WTC11 (cell line): ENCODE results near the gene SPAG4. TPM values are rescaled to one million over a fixed set of nuclear protein-coding genes. Genes with fewer than 3 reads are reported as not detected.

Experiments used
- ESRRA ChIP-seq: sonication (generic); formaldehyde crosslinking; IDR thresholded peaks from 2 replicates; pipeline ENCODE4 v1.8.1; 2022; ENCODE audit warnings: mild to moderate bottlenecking, missing genetic modification reagents, borderline replicate concordance
- HMGA2 ChIP-seq: fragments of 250-450 bp; sonication (Bioruptor Pico); IDR thresholded peaks from 2 replicates; pipeline ENCODE4 v1.4.0; 2021; ENCODE audit warnings: mild to moderate bottlenecking, moderate library complexity
- PRRX2 ChIP-seq: fragments of 250-450 bp; sonication (Bioruptor Pico); IDR thresholded peaks from 2 replicates; pipeline ENCODE4 v1.8.0; 2021; ENCODE audit warnings: mild to moderate bottlenecking
- SMAD4 ChIP-seq: sonication (generic); formaldehyde crosslinking; IDR thresholded peaks from 2 replicates; pipeline ENCODE4 v1.8.0; 2022; ENCODE audit warnings: mild to moderate bottlenecking, missing genetic modification reagents
- TP53 ChIP-seq: sonication (generic); formaldehyde crosslinking; IDR thresholded peaks from 2 replicates; pipeline ENCODE4 v1.8.1; 2023; ENCODE audit warnings: mild to moderate bottlenecking, missing genetic modification reagents
- ZNF121 ChIP-seq: sonication (generic); formaldehyde crosslinking; IDR thresholded peaks from 2 replicates; pipeline ENCODE4 v1.8.0; 2023; ENCODE audit warnings: missing genetic modification reagents
- ZNF219 ChIP-seq: sonication (generic); formaldehyde crosslinking; IDR thresholded peaks from 2 replicates; pipeline ENCODE4 v1.8.0; 2023; ENCODE audit warnings: missing genetic modification reagents, mild to moderate bottlenecking, borderline replicate concordance
- ZNF671 ChIP-seq: fragments of 250-450 bp; sonication (Bioruptor Pico); IDR thresholded peaks from 2 replicates; pipeline ENCODE4 v1.8.0; 2021; ENCODE audit warnings: mild to moderate bottlenecking
- total RNA-seq: library from RNA; stranded (reverse); gene quantifications from 3 replicates; pipeline ENCODE4 v1.2.3, GENCODE V29; 2021
- TF ChIP-seq, protein P1 (sequence below): fragments of 250-450 bp; sonication (Bioruptor Pico); IDR thresholded peaks from 2 replicates; pipeline ENCODE4 v1.9.0; 2021; ENCODE audit warnings: mild to moderate bottlenecking
- TF ChIP-seq, protein P2 (sequence below): sonication (generic); formaldehyde crosslinking; IDR thresholded peaks from 2 replicates; pipeline ENCODE4 v1.8.1; 2022; ENCODE audit warnings: mild to moderate bottlenecking, missing genetic modification reagents, moderate library complexity, borderline replicate concordance
- TF ChIP-seq, protein P3 (sequence below): sonication (generic); formaldehyde crosslinking; IDR thresholded peaks from 2 replicates; pipeline ENCODE4 v1.8.1; 2023; ENCODE audit warnings: mild to moderate bottlenecking, missing genetic modification reagents, moderate library complexity
- TF ChIP-seq, protein P4 (sequence below): sonication (generic); formaldehyde crosslinking; IDR thresholded peaks from 2 replicates; pipeline ENCODE4 v1.8.0; 2023; ENCODE audit warnings: missing genetic modification reagents, mild to moderate bottlenecking, borderline replicate concordance
- TF ChIP-seq, protein P5 (sequence below): sonication (generic); formaldehyde crosslinking; IDR thresholded peaks from 2 replicates; pipeline ENCODE4 v1.8.1; 2023; ENCODE audit warnings: mild to moderate bottlenecking, moderate library complexity, missing genetic modification reagents
- TF ChIP-seq, protein P6 (sequence below): sonication (generic); formaldehyde crosslinking; IDR thresholded peaks from 2 replicates; pipeline ENCODE4 v1.8.0; 2022; ENCODE audit warnings: missing genetic modification reagents
- TF ChIP-seq, protein P7 (sequence below): fragments of 200-600 bp; IDR thresholded peaks from 2 replicates; pipeline ENCODE4 v1.8.0; 2022; ENCODE audit warnings: antibody characterized with exemption
- TF ChIP-seq, protein P8 (sequence below): sonication (generic); formaldehyde crosslinking; conservative IDR thresholded peaks from 2 replicates; pipeline ENCODE4 v1.8.1; 2022; ENCODE audit warnings: mild to moderate bottlenecking, missing genetic modification reagents

SPAG4 gene
- total RNA-seq, 1 experiment from 2014 or later, result 3.5 TPM

DNA sequence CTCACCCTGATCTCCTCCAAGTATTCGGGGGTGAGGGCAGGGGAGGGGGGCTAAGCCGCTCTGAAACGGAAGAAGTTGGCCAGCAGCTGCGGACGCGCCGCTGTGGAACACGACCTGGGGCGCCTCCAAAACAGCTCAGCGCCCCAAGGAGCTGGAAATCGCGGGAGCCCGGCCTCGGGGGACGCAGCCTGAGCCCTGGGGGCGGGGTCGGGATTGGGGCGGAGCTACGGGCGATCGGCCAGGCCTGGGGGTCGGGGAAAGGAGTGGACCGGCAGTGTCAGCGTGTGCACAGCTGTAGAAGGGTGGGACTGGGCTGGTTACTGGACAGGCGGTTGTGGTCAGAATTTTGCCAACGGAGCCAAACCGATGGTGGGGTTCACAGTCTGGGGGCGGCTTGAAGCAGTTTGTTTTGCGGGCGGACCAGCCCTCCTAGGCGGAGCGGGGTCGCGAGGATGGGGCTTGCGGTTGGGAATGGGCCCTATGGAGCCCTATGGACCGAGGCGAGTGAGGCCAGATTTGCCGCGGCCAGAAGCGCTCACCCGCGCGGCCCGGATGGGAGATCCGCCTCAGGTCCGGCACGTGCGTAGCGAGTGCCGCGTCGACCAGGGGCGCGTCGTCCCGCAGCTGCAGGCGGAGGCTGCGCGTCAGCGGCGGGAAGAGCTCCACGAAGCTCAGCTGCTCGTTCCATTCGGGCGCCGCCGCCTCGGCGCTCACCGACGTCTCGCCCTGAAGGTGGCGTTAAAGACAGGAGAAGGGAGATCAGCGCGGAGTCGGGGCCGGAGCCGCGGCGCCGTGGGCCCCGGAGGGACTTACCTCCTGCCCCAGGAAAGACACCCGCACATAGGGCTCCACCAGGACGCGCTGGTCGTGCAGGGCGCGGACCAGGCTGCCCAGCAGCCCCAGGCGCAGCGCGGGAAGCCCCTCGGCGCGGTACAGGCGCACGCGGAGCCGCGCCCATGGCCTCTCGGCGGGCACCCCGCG, 14.3 kb upstream of the SPAG4 start (continued):
- TF ChIP-seq ZNF121 (CRISPR knock-in tag) (peak; percentile 88; the same call in 1 of the 2 replicates), SMAD4 (CRISPR knock-in tag) (peak; percentile 97), TP53 (CRISPR knock-in tag) (peak; percentile 97), ESRRA (CRISPR knock-in tag) (peak; percentile 99), PRRX2 (CRISPR knock-in tag) (no peak), ZNF671 (CRISPR knock-in tag) (no peak), HMGA2 (CRISPR knock-in tag) (no peak), ZNF219 (CRISPR knock-in tag) (peak; percentile 97)
- TF ChIP-seq, protein P1, sequence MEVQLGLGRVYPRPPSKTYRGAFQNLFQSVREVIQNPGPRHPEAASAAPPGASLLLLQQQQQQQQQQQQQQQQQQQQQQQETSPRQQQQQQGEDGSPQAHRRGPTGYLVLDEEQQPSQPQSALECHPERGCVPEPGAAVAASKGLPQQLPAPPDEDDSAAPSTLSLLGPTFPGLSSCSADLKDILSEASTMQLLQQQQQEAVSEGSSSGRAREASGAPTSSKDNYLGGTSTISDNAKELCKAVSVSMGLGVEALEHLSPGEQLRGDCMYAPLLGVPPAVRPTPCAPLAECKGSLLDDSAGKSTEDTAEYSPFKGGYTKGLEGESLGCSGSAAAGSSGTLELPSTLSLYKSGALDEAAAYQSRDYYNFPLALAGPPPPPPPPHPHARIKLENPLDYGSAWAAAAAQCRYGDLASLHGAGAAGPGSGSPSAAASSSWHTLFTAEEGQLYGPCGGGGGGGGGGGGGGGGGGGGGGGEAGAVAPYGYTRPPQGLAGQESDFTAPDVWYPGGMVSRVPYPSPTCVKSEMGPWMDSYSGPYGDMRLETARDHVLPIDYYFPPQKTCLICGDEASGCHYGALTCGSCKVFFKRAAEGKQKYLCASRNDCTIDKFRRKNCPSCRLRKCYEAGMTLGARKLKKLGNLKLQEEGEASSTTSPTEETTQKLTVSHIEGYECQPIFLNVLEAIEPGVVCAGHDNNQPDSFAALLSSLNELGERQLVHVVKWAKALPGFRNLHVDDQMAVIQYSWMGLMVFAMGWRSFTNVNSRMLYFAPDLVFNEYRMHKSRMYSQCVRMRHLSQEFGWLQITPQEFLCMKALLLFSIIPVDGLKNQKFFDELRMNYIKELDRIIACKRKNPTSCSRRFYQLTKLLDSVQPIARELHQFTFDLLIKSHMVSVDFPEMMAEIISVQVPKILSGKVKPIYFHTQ (CRISPR knock-in tag), result no peak
- TF ChIP-seq, protein P2, sequence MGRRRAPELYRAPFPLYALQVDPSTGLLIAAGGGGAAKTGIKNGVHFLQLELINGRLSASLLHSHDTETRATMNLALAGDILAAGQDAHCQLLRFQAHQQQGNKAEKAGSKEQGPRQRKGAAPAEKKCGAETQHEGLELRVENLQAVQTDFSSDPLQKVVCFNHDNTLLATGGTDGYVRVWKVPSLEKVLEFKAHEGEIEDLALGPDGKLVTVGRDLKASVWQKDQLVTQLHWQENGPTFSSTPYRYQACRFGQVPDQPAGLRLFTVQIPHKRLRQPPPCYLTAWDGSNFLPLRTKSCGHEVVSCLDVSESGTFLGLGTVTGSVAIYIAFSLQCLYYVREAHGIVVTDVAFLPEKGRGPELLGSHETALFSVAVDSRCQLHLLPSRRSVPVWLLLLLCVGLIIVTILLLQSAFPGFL (CRISPR knock-in tag), result peak; percentile 98; the same call in 1 of the 2 replicates
- TF ChIP-seq, protein P3, sequence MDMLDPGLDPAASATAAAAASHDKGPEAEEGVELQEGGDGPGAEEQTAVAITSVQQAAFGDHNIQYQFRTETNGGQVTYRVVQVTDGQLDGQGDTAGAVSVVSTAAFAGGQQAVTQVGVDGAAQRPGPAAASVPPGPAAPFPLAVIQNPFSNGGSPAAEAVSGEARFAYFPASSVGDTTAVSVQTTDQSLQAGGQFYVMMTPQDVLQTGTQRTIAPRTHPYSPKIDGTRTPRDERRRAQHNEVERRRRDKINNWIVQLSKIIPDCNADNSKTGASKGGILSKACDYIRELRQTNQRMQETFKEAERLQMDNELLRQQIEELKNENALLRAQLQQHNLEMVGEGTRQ (CRISPR knock-in tag), result peak; percentile 57
- TF ChIP-seq, protein P4, sequence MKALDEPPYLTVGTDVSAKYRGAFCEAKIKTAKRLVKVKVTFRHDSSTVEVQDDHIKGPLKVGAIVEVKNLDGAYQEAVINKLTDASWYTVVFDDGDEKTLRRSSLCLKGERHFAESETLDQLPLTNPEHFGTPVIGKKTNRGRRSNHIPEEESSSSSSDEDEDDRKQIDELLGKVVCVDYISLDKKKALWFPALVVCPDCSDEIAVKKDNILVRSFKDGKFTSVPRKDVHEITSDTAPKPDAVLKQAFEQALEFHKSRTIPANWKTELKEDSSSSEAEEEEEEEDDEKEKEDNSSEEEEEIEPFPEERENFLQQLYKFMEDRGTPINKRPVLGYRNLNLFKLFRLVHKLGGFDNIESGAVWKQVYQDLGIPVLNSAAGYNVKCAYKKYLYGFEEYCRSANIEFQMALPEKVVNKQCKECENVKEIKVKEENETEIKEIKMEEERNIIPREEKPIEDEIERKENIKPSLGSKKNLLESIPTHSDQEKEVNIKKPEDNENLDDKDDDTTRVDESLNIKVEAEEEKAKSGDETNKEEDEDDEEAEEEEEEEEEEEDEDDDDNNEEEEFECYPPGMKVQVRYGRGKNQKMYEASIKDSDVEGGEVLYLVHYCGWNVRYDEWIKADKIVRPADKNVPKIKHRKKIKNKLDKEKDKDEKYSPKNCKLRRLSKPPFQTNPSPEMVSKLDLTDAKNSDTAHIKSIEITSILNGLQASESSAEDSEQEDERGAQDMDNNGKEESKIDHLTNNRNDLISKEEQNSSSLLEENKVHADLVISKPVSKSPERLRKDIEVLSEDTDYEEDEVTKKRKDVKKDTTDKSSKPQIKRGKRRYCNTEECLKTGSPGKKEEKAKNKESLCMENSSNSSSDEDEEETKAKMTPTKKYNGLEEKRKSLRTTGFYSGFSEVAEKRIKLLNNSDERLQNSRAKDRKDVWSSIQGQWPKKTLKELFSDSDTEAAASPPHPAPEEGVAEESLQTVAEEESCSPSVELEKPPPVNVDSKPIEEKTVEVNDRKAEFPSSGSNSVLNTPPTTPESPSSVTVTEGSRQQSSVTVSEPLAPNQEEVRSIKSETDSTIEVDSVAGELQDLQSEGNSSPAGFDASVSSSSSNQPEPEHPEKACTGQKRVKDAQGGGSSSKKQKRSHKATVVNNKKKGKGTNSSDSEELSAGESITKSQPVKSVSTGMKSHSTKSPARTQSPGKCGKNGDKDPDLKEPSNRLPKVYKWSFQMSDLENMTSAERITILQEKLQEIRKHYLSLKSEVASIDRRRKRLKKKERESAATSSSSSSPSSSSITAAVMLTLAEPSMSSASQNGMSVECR, result peak; percentile 99
- TF ChIP-seq, protein P5, sequence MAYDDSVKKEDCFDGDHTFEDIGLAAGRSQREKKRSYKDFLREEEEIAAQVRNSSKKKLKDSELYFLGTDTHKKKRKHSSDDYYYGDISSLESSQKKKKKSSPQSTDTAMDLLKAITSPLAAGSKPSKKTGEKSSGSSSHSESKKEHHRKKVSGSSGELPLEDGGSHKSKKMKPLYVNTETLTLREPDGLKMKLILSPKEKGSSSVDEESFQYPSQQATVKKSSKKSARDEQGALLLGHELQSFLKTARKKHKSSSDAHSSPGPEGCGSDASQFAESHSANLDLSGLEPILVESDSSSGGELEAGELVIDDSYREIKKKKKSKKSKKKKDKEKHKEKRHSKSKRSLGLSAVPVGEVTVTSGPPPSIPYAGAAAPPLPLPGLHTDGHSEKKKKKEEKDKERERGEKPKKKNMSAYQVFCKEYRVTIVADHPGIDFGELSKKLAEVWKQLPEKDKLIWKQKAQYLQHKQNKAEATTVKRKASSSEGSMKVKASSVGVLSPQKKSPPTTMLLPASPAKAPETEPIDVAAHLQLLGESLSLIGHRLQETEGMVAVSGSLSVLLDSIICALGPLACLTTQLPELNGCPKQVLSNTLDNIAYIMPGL (CRISPR knock-in tag), result peak; percentile 91; the same call in 1 of the 2 replicates
- TF ChIP-seq, protein P6, sequence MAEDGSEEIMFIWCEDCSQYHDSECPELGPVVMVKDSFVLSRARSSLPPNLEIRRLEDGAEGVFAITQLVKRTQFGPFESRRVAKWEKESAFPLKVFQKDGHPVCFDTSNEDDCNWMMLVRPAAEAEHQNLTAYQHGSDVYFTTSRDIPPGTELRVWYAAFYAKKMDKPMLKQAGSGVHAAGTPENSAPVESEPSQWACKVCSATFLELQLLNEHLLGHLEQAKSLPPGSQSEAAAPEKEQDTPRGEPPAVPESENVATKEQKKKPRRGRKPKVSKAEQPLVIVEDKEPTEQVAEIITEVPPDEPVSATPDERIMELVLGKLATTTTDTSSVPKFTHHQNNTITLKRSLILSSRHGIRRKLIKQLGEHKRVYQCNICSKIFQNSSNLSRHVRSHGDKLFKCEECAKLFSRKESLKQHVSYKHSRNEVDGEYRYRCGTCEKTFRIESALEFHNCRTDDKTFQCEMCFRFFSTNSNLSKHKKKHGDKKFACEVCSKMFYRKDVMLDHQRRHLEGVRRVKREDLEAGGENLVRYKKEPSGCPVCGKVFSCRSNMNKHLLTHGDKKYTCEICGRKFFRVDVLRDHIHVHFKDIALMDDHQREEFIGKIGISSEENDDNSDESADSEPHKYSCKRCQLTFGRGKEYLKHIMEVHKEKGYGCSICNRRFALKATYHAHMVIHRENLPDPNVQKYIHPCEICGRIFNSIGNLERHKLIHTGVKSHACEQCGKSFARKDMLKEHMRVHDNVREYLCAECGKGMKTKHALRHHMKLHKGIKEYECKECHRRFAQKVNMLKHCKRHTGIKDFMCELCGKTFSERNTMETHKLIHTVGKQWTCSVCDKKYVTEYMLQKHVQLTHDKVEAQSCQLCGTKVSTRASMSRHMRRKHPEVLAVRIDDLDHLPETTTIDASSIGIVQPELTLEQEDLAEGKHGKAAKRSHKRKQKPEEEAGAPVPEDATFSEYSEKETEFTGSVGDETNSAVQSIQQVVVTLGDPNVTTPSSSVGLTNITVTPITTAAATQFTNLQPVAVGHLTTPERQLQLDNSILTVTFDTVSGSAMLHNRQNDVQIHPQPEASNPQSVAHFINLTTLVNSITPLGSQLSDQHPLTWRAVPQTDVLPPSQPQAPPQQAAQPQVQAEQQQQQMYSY (CRISPR knock-in tag), result peak; percentile 84
- TF ChIP-seq, protein P7, sequence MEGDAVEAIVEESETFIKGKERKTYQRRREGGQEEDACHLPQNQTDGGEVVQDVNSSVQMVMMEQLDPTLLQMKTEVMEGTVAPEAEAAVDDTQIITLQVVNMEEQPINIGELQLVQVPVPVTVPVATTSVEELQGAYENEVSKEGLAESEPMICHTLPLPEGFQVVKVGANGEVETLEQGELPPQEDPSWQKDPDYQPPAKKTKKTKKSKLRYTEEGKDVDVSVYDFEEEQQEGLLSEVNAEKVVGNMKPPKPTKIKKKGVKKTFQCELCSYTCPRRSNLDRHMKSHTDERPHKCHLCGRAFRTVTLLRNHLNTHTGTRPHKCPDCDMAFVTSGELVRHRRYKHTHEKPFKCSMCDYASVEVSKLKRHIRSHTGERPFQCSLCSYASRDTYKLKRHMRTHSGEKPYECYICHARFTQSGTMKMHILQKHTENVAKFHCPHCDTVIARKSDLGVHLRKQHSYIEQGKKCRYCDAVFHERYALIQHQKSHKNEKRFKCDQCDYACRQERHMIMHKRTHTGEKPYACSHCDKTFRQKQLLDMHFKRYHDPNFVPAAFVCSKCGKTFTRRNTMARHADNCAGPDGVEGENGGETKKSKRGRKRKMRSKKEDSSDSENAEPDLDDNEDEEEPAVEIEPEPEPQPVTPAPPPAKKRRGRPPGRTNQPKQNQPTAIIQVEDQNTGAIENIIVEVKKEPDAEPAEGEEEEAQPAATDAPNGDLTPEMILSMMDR, result no peak
- TF ChIP-seq, protein P8, sequence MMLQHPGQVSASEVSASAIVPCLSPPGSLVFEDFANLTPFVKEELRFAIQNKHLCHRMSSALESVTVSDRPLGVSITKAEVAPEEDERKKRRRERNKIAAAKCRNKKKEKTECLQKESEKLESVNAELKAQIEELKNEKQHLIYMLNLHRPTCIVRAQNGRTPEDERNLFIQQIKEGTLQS (CRISPR knock-in tag), result peak; percentile 98
